NOMO-1 treated with DMSO at 0.1 percent for 48 hours (cell line): Measurements from ENCODE around the gene HMGB4.

Source experiments
- DNase-seq: peaks from one replicate; lab custom pipeline; 2025; ENCODE audit not compliant: unreplicated experiment; lab: John Stamatoyannopoulos, UW

Gene HMGB4

GRCh38 chr1:33846861-33847260 lies 17.0 kb upstream of the HMGB4 start:
- no peak for DNase-seq

- no peak for DNase-seq
Measured at GRCh38 chr1:33848205-33848937, 15.5 kb upstream of the HMGB4 start.

DNA sequence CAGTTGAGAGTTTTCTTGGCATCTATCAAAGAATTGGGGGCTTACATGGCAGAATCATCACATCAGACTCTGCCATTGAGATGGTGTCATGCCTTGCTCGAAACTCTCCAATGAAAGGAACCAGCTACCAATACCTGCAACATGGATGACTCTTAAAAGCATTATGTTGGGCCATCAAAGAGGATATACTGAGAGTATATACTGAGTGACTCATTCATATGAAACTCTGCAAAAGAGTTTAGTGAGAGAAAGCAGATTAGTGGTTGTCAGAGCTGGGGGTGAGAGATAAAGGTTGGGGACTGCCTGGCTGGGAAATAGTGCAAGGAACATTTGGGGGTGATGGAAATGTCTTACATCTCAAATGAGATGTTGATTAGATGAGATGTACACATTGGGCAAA lies 14.7 kb upstream of the HMGB4 start:
- no peak for DNase-seq

- DNase-seq: no peak
Measured at GRCh38 chr1:33850481-33850880, 13.4 kb upstream of the HMGB4 start.

DNA sequence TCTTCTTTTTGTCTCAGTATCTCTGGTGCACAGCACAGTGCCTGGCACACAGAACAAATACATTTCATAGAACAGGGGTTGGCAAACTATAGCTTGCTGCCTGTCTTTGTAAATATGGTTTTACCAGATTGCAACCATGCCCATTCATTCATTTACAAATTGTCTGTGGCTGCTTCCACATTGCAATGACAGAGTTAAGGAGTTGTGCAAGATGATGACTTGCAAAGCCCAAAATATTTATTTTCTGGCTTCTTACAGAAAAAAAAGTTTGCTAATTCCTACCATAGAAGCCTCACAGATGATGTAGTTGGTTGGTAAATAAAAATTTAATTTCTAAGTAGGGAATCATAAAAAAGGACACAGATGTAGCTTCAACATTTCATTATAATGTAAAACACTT lies 11.2 kb upstream of the HMGB4 start:
- peak; percentile 60 for DNase-seq

DNA sequence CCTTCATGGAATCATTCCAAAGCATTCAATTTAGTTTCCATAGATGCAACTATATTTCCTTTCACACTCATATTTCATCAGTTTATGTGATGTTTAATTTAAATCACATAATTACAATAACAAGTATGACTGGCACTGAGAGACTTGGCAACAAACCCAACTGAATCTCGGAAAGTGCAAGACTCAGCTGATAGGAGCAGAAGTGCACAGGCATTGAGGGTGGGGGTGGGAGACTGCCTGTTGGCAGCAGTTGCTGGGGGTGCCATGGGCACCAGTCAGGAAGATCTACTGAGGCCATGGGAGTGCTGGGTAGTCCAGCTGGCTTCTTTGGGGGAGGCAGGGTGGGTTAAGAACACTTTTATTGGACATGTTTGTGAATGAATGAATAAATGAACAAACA lies 10.4 kb upstream of the HMGB4 start:
- no peak for DNase-seq

- DNase-seq: no peak
Measured at GRCh38 chr1:33854091-33854490, 9.8 kb upstream of the HMGB4 start.

DNA sequence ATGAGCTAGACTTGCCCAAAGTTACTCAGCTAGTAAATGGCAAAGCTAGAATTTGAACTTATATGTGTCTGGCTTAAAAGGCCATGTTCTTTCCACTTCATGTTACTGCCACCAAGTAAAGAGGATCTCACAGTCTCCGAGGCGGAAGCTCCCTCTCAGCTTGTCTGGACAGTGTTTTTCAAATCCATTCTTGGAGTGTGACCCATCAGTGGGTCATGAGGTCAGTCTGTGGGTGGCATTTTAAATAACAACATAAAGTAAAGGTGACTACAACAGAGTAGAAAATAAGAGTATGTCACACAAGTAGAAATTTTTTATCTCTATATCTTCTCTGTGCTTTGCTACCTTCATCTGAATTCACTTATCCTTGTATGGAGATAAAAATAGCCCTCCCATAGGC lies 3.2 kb upstream of the HMGB4 start:
- DNase-seq: no peak

DNA sequence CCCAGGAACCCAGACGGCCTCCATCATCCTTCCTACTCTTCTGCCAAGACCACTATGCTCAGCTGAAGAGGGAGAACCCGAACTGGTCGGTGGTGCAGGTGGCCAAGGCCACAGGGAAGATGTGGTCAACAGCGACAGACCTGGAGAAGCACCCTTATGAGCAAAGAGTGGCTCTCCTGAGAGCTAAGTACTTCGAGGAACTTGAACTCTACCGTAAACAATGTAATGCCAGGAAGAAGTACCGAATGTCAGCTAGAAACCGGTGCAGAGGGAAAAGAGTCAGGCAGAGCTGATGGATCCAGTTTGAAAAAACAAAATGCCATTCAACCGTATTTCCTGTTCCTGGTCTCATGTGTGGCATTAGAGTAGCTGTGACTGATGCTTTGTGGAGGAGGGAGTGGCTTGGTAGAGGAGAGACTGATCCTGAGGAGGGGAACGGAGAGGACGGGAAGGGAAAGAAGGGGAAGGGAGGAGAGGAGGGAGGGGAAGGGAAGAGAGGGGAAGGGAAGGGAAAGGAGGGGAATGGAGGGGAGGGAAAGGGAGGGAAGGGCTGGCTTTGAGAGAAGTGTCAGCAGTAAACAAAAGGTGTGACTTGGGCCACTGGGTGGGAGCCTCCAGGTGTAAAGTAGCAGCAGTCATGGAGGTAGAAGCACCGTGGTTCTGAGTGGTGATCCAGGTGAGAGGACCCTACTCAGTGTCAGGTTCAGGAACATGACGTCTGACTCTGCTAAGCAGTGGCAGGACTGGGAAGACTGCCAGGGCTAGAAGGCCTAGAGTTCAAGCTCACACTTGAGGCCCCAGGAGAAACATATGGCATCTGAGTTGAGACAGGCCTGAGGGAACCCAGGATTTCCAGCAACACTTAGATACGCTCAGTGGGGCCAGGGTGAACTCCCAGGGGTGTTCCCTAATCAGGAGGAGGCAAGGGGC lies 846 bp downstream of the HMGB4 start:
- no peak for DNase-seq

GRCh38 chr1:33866281-33866680 lies 2.4 kb downstream of the HMGB4 start:
- DNase-seq: no peak

- no peak for DNase-seq
Measured at GRCh38 chr1:33867684-33868083, 3.8 kb downstream of the HMGB4 start.

DNA sequence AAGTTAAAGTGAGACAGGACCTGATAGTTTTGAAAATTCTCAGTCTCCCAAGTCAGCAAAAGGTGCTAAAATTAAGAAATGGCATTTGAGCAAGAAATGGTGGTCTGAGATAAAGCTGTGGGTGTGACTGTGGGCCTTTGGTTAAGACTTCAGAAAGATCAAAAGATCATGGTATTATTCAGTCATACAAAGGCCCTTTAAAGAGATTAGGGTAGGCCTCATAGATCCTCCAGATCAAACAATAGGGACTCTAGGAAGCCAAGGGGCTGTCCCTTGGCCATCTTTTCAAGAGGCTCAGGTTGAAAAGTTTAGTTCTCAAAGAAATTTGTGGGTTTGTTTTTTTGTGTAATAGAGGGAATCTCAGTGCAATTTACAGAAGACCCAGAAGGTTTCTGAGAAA lies 8.4 kb downstream of the HMGB4 start:
- no peak for DNase-seq

- DNase-seq: no peak
Measured at GRCh38 chr1:33872683-33873082, 8.8 kb downstream of the HMGB4 start.

- no peak for DNase-seq
Measured at GRCh38 chr1:33874636-33875035, 10.8 kb downstream of the HMGB4 start.

DNA sequence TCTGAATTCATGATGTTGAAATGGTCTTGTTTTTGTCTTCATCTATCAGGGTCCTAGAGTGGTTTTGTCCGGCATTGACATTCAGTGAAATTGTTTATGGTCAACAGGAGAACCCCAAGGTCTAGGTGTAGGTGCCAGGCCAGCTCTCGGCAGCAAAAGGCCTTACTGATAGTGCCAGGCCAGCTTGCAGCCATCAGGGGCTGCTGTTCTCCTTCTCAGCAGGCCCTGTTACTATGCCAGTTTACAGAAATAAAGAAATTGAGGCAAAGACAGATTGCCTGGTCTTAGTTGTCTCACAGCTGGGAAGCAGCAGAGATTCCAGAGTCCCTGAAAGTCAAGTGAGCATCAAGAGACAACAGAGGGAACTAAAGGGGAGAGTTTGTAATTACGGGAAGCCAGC lies 12.0 kb downstream of the HMGB4 start:
- no peak for DNase-seq

DNA sequence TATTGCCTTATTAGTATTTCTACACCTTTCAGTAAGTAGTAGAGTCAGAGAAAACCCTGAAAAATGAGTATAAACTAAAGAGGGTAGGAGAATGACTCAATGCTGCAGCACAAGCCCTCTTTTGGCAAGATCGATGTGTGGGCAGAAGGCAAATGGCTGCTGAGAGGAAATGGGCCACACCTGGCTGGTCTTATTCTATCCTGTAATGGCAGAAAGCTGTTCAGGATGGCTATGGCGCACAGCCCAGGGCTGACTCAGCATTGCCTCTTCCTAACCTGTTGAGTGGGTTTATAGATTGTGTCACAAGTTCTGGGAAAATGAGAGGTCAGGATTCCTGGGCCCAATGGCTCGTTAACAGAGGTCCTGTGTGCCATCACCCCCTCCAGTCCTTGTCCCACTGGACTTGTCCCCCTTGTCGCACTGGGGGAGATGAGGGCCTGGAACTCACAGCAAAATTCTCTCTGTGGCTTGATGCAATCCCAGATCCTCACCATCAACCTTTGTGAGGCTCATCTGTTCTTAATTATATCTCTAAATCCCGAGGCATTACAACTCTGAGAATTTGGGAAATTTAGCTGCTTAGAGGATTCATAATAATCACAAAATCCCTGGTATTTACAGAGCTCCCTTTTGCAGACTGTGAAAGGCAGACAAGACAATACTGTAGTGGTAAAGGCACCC lies 13.2 kb downstream of the HMGB4 start:
- no peak for DNase-seq

- DNase-seq: no peak
Measured at GRCh38 chr1:33878392-33878791, 14.5 kb downstream of the HMGB4 start.

DNA sequence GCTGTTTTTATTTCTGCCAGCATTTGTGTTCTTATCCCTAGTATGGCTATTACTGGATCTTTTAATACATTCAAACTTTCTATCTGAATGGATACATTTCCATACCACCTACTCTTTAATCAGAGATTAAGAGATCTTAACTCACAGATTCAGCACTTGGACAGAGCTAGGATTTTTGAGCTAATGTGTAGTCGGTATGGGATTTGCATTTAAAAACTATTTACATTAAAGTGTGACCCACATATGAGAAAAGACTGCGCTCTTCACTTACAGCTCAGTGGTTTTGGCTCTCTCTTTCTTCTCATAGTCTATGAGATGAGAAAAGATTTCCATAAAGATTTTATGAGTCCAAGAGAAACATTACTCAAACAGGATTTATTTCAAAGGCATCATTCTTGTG lies 16.4 kb downstream of the HMGB4 start:
- DNase-seq: no peak

GRCh38 chr1:33886496-33886895 lies 22.6 kb downstream of the HMGB4 start:
- no peak for DNase-seq

DNA sequence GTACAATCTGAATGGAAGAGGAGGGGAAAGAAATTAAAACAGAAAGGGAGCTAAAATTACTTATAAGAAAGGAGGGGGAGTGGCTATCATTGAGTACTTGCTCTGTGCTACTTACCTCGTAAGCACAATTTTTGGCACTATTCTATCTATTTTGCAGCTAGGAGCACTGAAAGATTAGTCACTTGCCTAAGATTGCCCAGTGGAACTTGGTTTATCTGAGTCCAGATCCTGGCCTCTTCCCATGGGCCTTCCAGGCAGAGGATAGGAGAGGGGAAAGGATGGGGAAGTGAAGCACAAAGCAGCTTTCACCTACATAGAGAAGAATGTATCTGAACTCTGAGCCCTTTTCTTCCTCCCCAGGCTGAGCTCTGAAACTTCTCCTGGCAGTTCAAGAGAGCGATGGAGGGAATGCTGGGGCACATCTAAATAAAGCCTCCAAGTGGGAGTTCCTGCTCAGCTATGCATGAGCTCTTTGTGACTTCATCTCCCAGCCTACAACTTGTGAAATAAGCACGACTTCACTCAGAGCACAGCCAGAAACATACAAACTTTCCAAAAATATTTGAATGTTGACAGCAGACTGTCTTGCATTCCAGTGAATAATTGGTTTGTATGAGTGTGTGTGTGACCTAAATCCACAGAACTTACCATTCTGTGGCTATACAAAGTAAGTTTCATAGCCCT lies 29.4 kb downstream of the HMGB4 start:
- DNase-seq: no peak

DNA sequence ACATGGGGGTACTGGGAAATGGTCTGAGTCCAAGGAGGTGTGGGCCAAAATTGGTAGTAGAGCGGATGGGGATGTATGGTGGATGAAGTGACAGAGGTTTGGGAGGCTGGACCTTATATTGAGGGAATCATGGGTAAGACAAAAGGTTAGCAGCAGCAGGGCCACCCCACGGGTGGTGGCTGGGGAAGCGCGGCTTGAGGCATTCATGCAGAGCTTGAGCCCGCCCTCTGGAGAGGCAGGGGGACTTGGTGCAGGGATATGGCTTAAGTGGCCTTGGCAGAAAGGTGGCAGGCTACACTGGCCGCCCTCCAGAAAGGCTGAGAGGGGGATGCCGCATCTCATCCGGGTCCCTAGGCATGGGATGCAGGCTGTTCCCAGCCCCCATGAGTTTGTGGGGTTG lies 31.5 kb downstream of the HMGB4 start:
- DNase-seq: no peak
